HG03025 (cell line): ENCODE results near the gene FOCAD.

Source experiments
- ATAC-seq: cut with Tn5 transposase; IDR thresholded peaks from one replicate; pipeline ENCODE4 v1.9.1; 2021; ENCODE audit warnings: mild to moderate bottlenecking, moderate library complexity; ENCODE audit not compliant: unreplicated experiment, low FRiP score

Gene FOCAD

GRCh38 chr9:20870115-20870514, 186.1 kb downstream of the FOCAD start:
- ATAC-seq, result no peak

GRCh38 chr9:20872340-20872977, 188.4 kb downstream of the FOCAD start:
- no peak for ATAC-seq

GRCh38 chr9:20873240-20873865, 189.3 kb downstream of the FOCAD start:
- no peak for ATAC-seq

- ATAC-seq, result no peak
These were observed 196.2 kb downstream of the FOCAD start for GRCh38 chr9:20880271-20880670.

GRCh38 chr9:20880675-20881074, 196.6 kb downstream of the FOCAD start:
- no peak for ATAC-seq

- no peak for ATAC-seq
These were observed 201.0 kb downstream of the FOCAD start for GRCh38 chr9:20884985-20885593.

GRCh38 chr9:20898885-20899554, 215.0 kb downstream of the FOCAD start:
- no peak for ATAC-seq

- ATAC-seq, result no peak
These were observed 219.2 kb downstream of the FOCAD start for GRCh38 chr9:20903212-20903611.

- ATAC-seq, result no peak
These were observed 220.9 kb downstream of the FOCAD start for GRCh38 chr9:20904995-20905394.

- no peak for ATAC-seq
These were observed 222.3 kb downstream of the FOCAD start for GRCh38 chr9:20906326-20906725.

GRCh38 chr9:20908461-20908860, 224.4 kb downstream of the FOCAD start:
- ATAC-seq, result no peak

- ATAC-seq, result no peak
These were observed 230.5 kb downstream of the FOCAD start for GRCh38 chr9:20914556-20914955.

GRCh38 chr9:20921362-20921761, 237.3 kb downstream of the FOCAD start:
- ATAC-seq, result no peak

GRCh38 chr9:20925256-20926045, 241.4 kb downstream of the FOCAD start:
- no peak for ATAC-seq

GRCh38 chr9:20929276-20929675, 245.2 kb downstream of the FOCAD start:
- no peak for ATAC-seq

GRCh38 chr9:20930836-20931235, 246.8 kb downstream of the FOCAD start:
- ATAC-seq, result no peak

GRCh38 chr9:20940447-20941173, 256.6 kb downstream of the FOCAD start:
- ATAC-seq, result no peak

- peak; percentile 93 for ATAC-seq
These were observed 257.2 kb downstream of the FOCAD start for GRCh38 chr9:20941174-20941690.

GRCh38 chr9:20944507-20944906, 260.4 kb downstream of the FOCAD start:
- no peak for ATAC-seq

- no peak for ATAC-seq
These were observed 261.2 kb downstream of the FOCAD start for GRCh38 chr9:20945269-20945668.
